DOHH2 (cell line): ENCODE data around the gene VPS33B.

Source experiments
- CTCF ChIP-seq: fragments of 200-600 bp; sonication (generic); IDR thresholded peaks from one replicate; pipeline ENCODE4 v1.5.1; 2014; ENCODE audit warnings: antibody characterized with exemption, mild to moderate bottlenecking, low read depth, low read length; ENCODE audit not compliant: poor library complexity, severe bottlenecking
- EZH2phosphoT487 ChIP-seq: fragments of 200-600 bp; sonication (generic); IDR thresholded peaks from 2 replicates; pipeline ENCODE4 v1.6.1; 2017; ENCODE audit warnings: borderline replicate concordance, mild to moderate bottlenecking, antibody characterized with exemption, low read length, moderate library complexity, mixed read lengths

GRCh38 chr15:90953947-90954711 is 68.3 kb downstream of the VPS33B start:
- TF ChIP-seq CTCF (no peak), EZH2phosphoT487 (no peak)
